Umbilical cord (tissue), 2 donors: ENCODE measurements around the gene ATP1B1. TPM values are rescaled to one million over a fixed set of nuclear protein-coding genes. Genes with fewer than 3 reads are reported as not detected.
"Not testable (repeated sequence)": the region's sequence is repeated elsewhere in the genome, so short reads cannot be mapped to it uniquely, and the experiment has no call there.

Source experiments
- DNase-seq: peaks from one replicate; pipeline ENCODE4 v3.0.0-alpha.2; 2015; ENCODE audit warnings: low spot score
- total RNA-seq: library from RNA; depleted of rRNA; stranded (reverse); fragments of >200 nt; gene quantifications from one replicate; pipeline ENCODE4 v1.2.3, GENCODE V29; 2014; ENCODE audit warnings: low replicate concordance; ENCODE audit not compliant: insufficient read depth

ATP1B1 gene
- total RNA-seq, 1 donor from 2014 or later: 28.6 TPM

GRCh38 chr1:169142129-169142528 lies 35.6 kb downstream of the ATP1B1 start:
- DNase-seq: no peak

- DNase-seq: no peak
Observed at GRCh38 chr1:169143346-169143745, 36.9 kb downstream of the ATP1B1 start.

- DNase-seq: no peak
Observed at GRCh38 chr1:169143984-169144383, 37.5 kb downstream of the ATP1B1 start.

- DNase-seq: no peak
Observed at GRCh38 chr1:169144941-169145626, 38.6 kb downstream of the ATP1B1 start.

- DNase-seq: no peak
Observed at GRCh38 chr1:169146576-169147214, 40.2 kb downstream of the ATP1B1 start.

- DNase-seq: no peak
Observed at GRCh38 chr1:169148472-169149252, 42.2 kb downstream of the ATP1B1 start.

GRCh38 chr1:169149555-169150286 lies 43.2 kb downstream of the ATP1B1 start:
- no peak for DNase-seq

GRCh38 chr1:169150641-169151337 lies 44.3 kb downstream of the ATP1B1 start:
- no peak for DNase-seq

GRCh38 chr1:169151338-169151837 lies 44.9 kb downstream of the ATP1B1 start:
- no peak for DNase-seq

- DNase-seq: no peak
Observed at GRCh38 chr1:169155675-169156074, 49.2 kb downstream of the ATP1B1 start.

- DNase-seq: no peak
Observed at GRCh38 chr1:169156580-169156979, 50.1 kb downstream of the ATP1B1 start.

- DNase-seq: no peak
Observed at GRCh38 chr1:169160845-169161495, 54.5 kb downstream of the ATP1B1 start.

- DNase-seq: no peak
Observed at GRCh38 chr1:169161496-169162194, 55.2 kb downstream of the ATP1B1 start.

- DNase-seq: no peak
Observed at GRCh38 chr1:169163059-169163458, 56.6 kb downstream of the ATP1B1 start.

GRCh38 chr1:169175461-169175860 lies 69.0 kb downstream of the ATP1B1 start:
- DNase-seq: peak; percentile 37

- DNase-seq: not testable (repeated sequence)
Observed at GRCh38 chr1:169179431-169179830, 72.9 kb downstream of the ATP1B1 start.

GRCh38 chr1:169180174-169180573 lies 73.7 kb downstream of the ATP1B1 start:
- peak; percentile 77 for DNase-seq
